ENCODE measurements around the gene SCAF1. TPM values are rescaled to one million over a fixed set of nuclear protein-coding genes. Genes with fewer than 3 reads are reported as not detected.

SCAF1 gene
- total RNA-seq, 1 experiment from 2014 or later, result 81.3 TPM

DNA sequence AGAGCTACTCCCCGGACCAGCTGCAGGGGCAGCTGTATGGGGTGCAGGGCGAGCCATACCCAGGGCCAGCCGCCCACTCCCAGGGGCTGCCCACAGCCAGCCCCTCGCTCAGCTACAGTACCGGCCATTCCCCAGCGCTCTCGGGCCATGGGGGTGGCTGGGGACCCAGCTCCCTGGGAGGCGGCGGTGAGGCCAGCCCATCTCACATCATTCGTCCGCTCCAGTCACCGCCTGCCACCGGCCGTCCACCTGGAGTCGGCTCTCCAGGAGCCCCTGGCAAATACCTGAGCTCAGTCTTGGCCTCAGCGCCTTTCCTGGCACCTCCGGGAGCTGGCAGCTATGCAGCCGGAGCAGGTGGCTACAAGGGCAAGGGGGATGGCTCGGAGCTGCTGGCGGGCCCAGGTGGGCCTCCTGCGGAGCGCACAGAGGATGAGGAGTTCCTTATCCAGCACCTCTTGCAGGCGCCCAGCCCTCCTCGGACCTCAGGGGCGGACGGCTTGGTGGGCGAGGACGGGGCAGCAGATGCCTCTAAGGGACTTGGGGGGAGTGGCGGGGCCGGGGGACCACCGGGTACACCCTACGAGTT is 46.1 kb upstream of the SCAF1 start:
- no peaks in the 10 kb centered on the region for H3K27me3 Mint-ChIP-seq (ENCODE audit: insufficient read depth, unreplicated experiment)
- no TSS peak for BruUV-seq (replicated peaks)
- DNase-seq (ENCODE audit: unreplicated experiment), result no peak
- peaks cover 21% of the 10 kb centered on the region for H3K4me1 Mint-ChIP-seq (ENCODE audit: insufficient read depth, unreplicated experiment)
- no peaks in the 10 kb centered on the region for H3K9me3 Mint-ChIP-seq (ENCODE audit: unreplicated experiment)
- no peak overlapping the region for H3K27ac Mint-ChIP-seq (ENCODE audit: low read depth, unreplicated experiment)
- intact Hi-C loops (cut with micrococcal nuclease), result no loop called here
- TF ChIP-seq, protein P1, sequence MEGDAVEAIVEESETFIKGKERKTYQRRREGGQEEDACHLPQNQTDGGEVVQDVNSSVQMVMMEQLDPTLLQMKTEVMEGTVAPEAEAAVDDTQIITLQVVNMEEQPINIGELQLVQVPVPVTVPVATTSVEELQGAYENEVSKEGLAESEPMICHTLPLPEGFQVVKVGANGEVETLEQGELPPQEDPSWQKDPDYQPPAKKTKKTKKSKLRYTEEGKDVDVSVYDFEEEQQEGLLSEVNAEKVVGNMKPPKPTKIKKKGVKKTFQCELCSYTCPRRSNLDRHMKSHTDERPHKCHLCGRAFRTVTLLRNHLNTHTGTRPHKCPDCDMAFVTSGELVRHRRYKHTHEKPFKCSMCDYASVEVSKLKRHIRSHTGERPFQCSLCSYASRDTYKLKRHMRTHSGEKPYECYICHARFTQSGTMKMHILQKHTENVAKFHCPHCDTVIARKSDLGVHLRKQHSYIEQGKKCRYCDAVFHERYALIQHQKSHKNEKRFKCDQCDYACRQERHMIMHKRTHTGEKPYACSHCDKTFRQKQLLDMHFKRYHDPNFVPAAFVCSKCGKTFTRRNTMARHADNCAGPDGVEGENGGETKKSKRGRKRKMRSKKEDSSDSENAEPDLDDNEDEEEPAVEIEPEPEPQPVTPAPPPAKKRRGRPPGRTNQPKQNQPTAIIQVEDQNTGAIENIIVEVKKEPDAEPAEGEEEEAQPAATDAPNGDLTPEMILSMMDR (IDR thresholded peaks at IDR 0.05; ENCODE audit: unreplicated experiment), result no peak
- H3K36me3 Mint-ChIP-seq (ENCODE audit: insufficient read depth, unreplicated experiment), result peaks cover 57% of the 10 kb centered on the region
- POLR2A ChIA-PET, result interaction anchor here (0.6 to 8.4 kb wide), 2 partner anchors 45 to 106 kb away, joined by 4 to 136 read pairs; partner anchors contain the start of genes RRAS and SCAF1
- no peak overlapping the region for H3K4me3 Mint-ChIP-seq (ENCODE audit: unreplicated experiment)
- CTCF ChIA-PET, result interaction anchor here (1.4 kb wide), 1 partner anchor 85 kb away, joined by 3 read pairs; no protein-coding TSS in a partner anchor

DNA sequence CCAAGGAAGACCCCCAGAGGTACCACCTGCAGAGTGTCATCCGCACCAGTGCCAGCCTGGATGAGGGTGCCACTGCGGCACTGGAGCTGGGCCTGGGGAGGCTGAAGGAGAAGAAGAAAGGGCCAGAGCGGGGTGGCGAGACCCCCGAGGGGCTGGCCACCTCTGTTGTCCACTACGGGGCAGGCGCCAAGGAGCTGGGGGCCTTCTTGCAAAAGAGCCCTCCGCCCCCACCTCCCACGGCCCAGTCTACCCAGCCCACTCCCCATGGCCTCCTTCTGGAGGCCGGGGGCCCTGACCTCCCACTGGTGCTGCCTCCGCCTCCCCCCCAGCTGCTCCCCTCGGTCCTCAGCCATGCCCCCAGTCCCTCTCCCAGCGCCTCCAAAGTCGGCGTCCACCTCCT is 45.6 kb upstream of the SCAF1 start:
- Mint-ChIP-seq H3K4me3 (ENCODE audit: unreplicated experiment) (no peak overlapping the region), H3K27me3 (ENCODE audit: insufficient read depth, unreplicated experiment) (no peaks in the 10 kb centered on the region), H3K4me1 (ENCODE audit: insufficient read depth, unreplicated experiment) (peaks cover 21% of the 10 kb centered on the region), H3K36me3 (ENCODE audit: insufficient read depth, unreplicated experiment) (peaks cover 58% of the 10 kb centered on the region), H3K9me3 (ENCODE audit: unreplicated experiment) (no peaks in the 10 kb centered on the region), H3K27ac (ENCODE audit: low read depth, unreplicated experiment) (no peak overlapping the region)
- CTCF ChIA-PET, result interaction anchor here (1.4 kb wide), 1 partner anchor 84 kb away, joined by 3 read pairs; no protein-coding TSS in a partner anchor
- POLR2A ChIA-PET, result interaction anchor here (0.6 to 8.4 kb wide), 3 partner anchors 9 to 107 kb away, joined by 3 to 136 read pairs (median 4); partner anchors contain the start of genes RRAS and SCAF1
- no peak for DNase-seq (ENCODE audit: unreplicated experiment)
- intact Hi-C loops (cut with micrococcal nuclease), result no loop called here
- BruUV-seq (replicated peaks), result no TSS peak
- TF ChIP-seq, protein P1 (IDR thresholded peaks at IDR 0.05; ENCODE audit: unreplicated experiment), result no peak

DNA sequence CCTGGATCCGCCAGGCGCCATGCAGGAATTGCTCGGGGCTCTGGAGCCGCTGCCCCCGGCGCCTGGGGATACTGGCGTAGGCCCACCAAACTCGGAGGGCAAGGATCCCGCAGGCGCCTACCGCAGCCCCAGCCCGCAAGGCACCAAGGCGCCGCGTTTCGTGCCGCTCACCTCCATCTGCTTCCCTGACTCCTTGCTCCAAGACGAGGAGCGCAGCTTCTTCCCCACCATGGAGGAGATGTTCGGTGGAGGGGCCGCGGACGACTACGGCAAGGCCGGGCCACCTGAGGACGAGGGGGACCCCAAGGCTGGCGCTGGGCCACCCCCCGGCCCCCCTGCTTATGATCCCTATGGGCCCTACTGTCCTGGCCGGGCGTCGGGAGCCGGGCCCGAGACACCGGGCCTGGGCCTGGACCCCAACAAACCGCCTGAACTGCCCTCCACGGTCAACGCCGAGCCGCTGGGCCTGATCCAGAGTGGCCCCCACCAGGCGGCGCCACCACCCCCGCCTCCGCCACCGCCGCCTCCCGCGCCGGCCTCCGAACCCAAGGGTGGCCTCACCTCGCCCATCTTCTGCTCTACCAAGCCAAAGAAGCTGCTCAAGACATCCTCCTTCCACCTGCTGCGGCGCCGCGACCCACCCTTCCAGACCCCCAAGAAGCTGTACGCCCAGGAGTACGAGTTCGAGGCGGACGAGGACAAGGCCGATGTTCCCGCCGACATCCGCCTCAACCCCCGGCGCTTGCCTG is 44.9 kb upstream of the SCAF1 start:
- Mint-ChIP-seq H3K27me3 (ENCODE audit: insufficient read depth, unreplicated experiment) (no peaks in the 10 kb centered on the region), H3K4me1 (ENCODE audit: insufficient read depth, unreplicated experiment) (peaks cover 21% of the 10 kb centered on the region), H3K9me3 (ENCODE audit: unreplicated experiment) (no peaks in the 10 kb centered on the region), H3K4me3 (ENCODE audit: unreplicated experiment) (no peak overlapping the region), H3K27ac (ENCODE audit: low read depth, unreplicated experiment) (no peak overlapping the region), H3K36me3 (ENCODE audit: insufficient read depth, unreplicated experiment) (peaks cover 62% of the 10 kb centered on the region)
- ChIA-PET CTCF (interaction anchor here (1.4 kb wide), 1 partner anchor 84 kb away, joined by 3 read pairs; no protein-coding TSS in a partner anchor), POLR2A (interaction anchor here (0.8 to 8.4 kb wide), 2 partner anchors 8 to 44 kb away, joined by 3 to 136 read pairs; partner anchors contain the start of genes RRAS and SCAF1)
- TF ChIP-seq, protein P1 (IDR thresholded peaks at IDR 0.05; ENCODE audit: unreplicated experiment), result no peak
- DNase-seq (ENCODE audit: unreplicated experiment), result no peak
- intact Hi-C loops (cut with micrococcal nuclease), result no loop called here
- no TSS peak for BruUV-seq (replicated peaks)

DNA sequence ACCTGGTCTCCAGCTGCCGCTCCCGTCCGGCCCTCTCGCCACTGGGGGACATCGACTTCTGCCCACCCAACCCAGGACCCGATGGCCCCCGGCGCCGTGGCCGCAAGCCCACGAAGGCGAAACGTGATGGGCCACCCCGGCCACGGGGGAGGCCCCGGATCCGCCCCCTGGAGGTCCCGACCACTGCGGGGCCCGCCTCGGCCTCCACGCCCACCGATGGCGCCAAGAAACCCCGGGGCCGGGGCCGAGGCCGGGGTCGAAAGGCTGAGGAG is 44.4 kb upstream of the SCAF1 start:
- no peak overlapping the region for H3K27ac Mint-ChIP-seq (ENCODE audit: low read depth, unreplicated experiment)
- peaks cover 18% of the 10 kb centered on the region for H3K4me1 Mint-ChIP-seq (ENCODE audit: insufficient read depth, unreplicated experiment)
- POLR2A ChIA-PET, result no interaction called here
- no peak for DNase-seq (ENCODE audit: unreplicated experiment)
- no TSS peak for BruUV-seq (replicated peaks)
- CTCF ChIA-PET, result no interaction called here
- H3K9me3 Mint-ChIP-seq (ENCODE audit: unreplicated experiment), result no peaks in the 10 kb centered on the region
- intact Hi-C loops (cut with micrococcal nuclease), result no loop called here
- H3K36me3 Mint-ChIP-seq (ENCODE audit: insufficient read depth, unreplicated experiment), result peaks cover 67% of the 10 kb centered on the region
- no peak overlapping the region for H3K4me3 Mint-ChIP-seq (ENCODE audit: unreplicated experiment)
- TF ChIP-seq, protein P1 (IDR thresholded peaks at IDR 0.05; ENCODE audit: unreplicated experiment), result no peak
- no peaks in the 10 kb centered on the region for H3K27me3 Mint-ChIP-seq (ENCODE audit: insufficient read depth, unreplicated experiment)

All from MCF 10A (cell line).